Astrocyte (in vitro differentiated cells and primary cell): ENCODE data around the gene TMEM222. TPM values are rescaled to one million over a fixed set of nuclear protein-coding genes. Genes with fewer than 3 reads are reported as not detected.

Source experiments
- DNase-seq: peaks from one replicate; pipeline ENCODE4 v3.0.0-alpha.2; 2010; ENCODE audit warnings: low read depth
- FAIRE-seq: peaks from 2 replicates; lab custom pipeline; 2011; peaks lifted over from hg19 to GRCh38; lab: Jason Lieb, UNC
- H2AFZ ChIP-seq: 2 replicates; pipeline ENCODE4 v1.6.0; 2012; ENCODE audit warnings: low read depth, low read length, inconsistent platforms
- H3K27ac ChIP-seq: 2 replicates; pipeline ENCODE4 v1.5.1; 2011; ENCODE audit warnings: low read depth, low read length, inconsistent platforms
- H3K27me3 ChIP-seq: 2 replicates; pipeline ENCODE4 v1.6.0; 2011; ENCODE audit warnings: low read length, inconsistent platforms; ENCODE audit not compliant: insufficient read depth
- H3K36me3 ChIP-seq: 2 replicates; pipeline ENCODE4 v1.5.1; 2011; ENCODE audit warnings: low read length, inconsistent platforms; ENCODE audit not compliant: insufficient read depth
- H3K4me1 ChIP-seq: 2 replicates; pipeline ENCODE4 v1.5.1; 2011; ENCODE audit warnings: low read length, inconsistent platforms; ENCODE audit not compliant: insufficient read depth
- H3K4me2 ChIP-seq: 2 replicates; pipeline ENCODE4 v1.6.0; 2012; ENCODE audit warnings: low read length, inconsistent platforms
- H3K4me3 ChIP-seq: 2 replicates; pipeline ENCODE4 v1.5.1; 2011; ENCODE audit warnings: low read depth, mild to moderate bottlenecking, low read length, inconsistent platforms; ENCODE audit not compliant: insufficient read depth
- H3K79me2 ChIP-seq: 2 replicates; pipeline ENCODE4 v1.6.0; 2012; ENCODE audit warnings: mild to moderate bottlenecking, low read length, inconsistent platforms; ENCODE audit not compliant: insufficient read depth
- H3K9ac ChIP-seq: 2 replicates; pipeline ENCODE4 v1.6.0; 2012; ENCODE audit warnings: mild to moderate bottlenecking, low read length, inconsistent platforms
- H3K9me3 ChIP-seq: 2 replicates; pipeline ENCODE4 v1.5.1; 2012; ENCODE audit warnings: low read depth, mild to moderate bottlenecking, low read length, inconsistent platforms; ENCODE audit not compliant: insufficient read depth
- H4K20me1 ChIP-seq: 2 replicates; pipeline ENCODE4 v1.6.0; 2012; ENCODE audit warnings: low read length, inconsistent platforms; ENCODE audit not compliant: insufficient read depth
- H3K27ac Mint-ChIP-seq: one replicate; pipeline ENCODE4 v1.8.0; 2021; ENCODE audit warnings: mild to moderate bottlenecking, mixed read lengths; ENCODE audit not compliant: unreplicated experiment
- H3K27me3 Mint-ChIP-seq: one replicate; pipeline ENCODE4 v1.8.0; 2021; ENCODE audit warnings: low read depth, mixed read lengths; ENCODE audit not compliant: unreplicated experiment
- H3K36me3 Mint-ChIP-seq: one replicate; pipeline ENCODE4 v1.8.0; 2021; ENCODE audit warnings: low read depth, mixed read lengths; ENCODE audit not compliant: unreplicated experiment
- H3K4me1 Mint-ChIP-seq: one replicate; pipeline ENCODE4 v1.8.0; 2021; ENCODE audit warnings: low read depth, mixed read lengths; ENCODE audit not compliant: unreplicated experiment
- H3K4me3 Mint-ChIP-seq: one replicate; pipeline ENCODE4 v1.8.0; 2021; ENCODE audit warnings: mild to moderate bottlenecking, moderate library complexity, mixed read lengths; ENCODE audit not compliant: unreplicated experiment
- H3K9me3 Mint-ChIP-seq: one replicate; pipeline ENCODE4 v1.8.0; 2021; ENCODE audit warnings: mild to moderate bottlenecking, mixed read lengths; ENCODE audit not compliant: unreplicated experiment
- EZH2 ChIP-seq: IDR thresholded peaks from 2 replicates; pipeline ENCODE4 v1.6.1; 2012; ENCODE audit warnings: mild to moderate bottlenecking, low read length, inconsistent platforms; ENCODE audit not compliant: insufficient read depth
- total RNA-seq: library from RNA; stranded (reverse); gene quantifications from 2 replicates; pipeline ENCODE4 v1.2.1, GENCODE V29; 2021
- TF ChIP-seq, protein P1 (sequence below): IDR thresholded peaks from 2 replicates; pipeline ENCODE4 v1.5.1; 2011; ENCODE audit warnings: low read depth, mild to moderate bottlenecking, inconsistent platforms, low read length, moderate library complexity; ENCODE audit not compliant: insufficient read depth

TMEM222 gene
- total RNA-seq, 1 donor from 2014 or later = 46.0 TPM

DNA sequence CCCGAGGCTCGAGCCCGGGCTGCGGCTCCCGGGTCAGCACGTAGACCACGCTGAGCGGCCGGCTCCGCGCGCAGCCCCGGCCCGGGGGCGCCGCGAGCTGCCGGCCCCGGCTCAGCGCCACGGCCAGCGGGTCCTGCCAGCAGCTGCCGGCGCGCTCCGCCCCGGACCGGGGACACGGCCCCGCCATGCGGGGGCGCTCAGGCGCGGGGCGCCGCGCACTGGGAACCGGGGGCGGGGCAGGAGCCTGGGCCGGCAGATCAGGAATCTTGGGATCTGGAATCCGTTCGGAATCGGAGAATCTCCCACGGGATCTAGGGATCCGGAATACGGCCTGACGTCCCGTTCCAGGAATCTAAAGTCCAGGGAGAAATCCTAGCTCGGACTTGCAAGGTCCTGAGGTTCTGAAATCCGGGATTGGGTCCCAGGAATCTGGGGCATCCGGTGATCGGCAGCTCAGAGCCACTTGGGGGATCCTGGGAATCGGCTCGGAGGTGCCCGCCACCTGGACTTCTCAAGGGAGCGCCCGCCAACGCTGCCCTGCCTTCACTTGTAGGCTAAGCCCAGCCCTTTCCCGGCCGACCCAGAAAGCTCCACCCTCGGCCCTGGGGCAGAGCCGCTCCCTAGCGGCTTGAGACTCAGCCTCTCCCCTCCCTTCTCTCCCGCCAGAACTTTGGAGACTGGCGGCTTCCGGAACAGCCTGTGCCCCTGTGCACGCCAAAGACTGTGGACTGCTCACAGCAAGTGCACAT lies 44.6 kb downstream of the TMEM222 start, which contains the start of gene MAP3K6:
TSS of gene MAP3K6 (minus strand) at position 551 of the 749 bp plus-strand sequence. CDS start at position 187, 364 bp downstream.
- H3K4me2 ChIP-seq = peak within 1 kb of the TSS; percentile 98
- H3K9ac ChIP-seq = peak within 1 kb of the TSS; percentile 81
- peaks cover 12% of the 10 kb centered on the region for H3K36me3 Mint-ChIP-seq

DNA sequence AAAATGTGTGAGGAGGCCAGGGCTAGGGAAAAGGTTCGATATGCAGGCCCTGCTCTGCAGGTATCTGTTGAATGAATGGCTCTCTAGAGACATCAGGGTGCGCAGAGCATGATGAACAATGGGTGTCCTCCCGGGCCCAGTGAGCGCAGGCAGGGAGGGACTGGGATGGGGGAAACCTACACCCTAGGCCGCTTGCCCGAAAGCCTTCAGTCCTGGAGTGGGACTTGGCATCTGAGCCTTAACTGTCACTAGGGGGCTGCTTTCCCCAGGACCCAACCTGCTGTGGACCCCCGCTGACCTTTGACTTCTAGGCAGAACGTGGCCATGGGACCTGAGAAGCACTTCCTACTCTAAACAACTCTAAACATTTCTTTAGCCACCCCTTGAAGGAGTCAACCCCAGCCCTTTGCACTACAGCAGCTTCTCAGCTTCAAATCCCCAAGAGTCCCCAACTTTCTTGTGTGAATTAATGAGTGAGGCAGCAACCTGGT lies 45.2 kb downstream of the TMEM222 start:
- Histone ChIP-seq H3K27me3 (no peaks in the 10 kb centered on the region), H3K79me2 (no peaks in the 10 kb centered on the region), H3K9me3 (no peaks in the 10 kb centered on the region), H2AFZ (peak overlapping the region; percentile 95), H3K4me1 (peaks cover 15% of the 10 kb centered on the region), H3K27ac (no peak overlapping the region), H3K36me3 (no peaks in the 10 kb centered on the region), H4K20me1 (no peaks in the 10 kb centered on the region), H3K4me3 (peak overlapping the region; percentile 70), H3K9ac (peak overlapping the region; percentile 81), H3K4me2 (peak overlapping the region; percentile 98)
- TF ChIP-seq, protein P1, sequence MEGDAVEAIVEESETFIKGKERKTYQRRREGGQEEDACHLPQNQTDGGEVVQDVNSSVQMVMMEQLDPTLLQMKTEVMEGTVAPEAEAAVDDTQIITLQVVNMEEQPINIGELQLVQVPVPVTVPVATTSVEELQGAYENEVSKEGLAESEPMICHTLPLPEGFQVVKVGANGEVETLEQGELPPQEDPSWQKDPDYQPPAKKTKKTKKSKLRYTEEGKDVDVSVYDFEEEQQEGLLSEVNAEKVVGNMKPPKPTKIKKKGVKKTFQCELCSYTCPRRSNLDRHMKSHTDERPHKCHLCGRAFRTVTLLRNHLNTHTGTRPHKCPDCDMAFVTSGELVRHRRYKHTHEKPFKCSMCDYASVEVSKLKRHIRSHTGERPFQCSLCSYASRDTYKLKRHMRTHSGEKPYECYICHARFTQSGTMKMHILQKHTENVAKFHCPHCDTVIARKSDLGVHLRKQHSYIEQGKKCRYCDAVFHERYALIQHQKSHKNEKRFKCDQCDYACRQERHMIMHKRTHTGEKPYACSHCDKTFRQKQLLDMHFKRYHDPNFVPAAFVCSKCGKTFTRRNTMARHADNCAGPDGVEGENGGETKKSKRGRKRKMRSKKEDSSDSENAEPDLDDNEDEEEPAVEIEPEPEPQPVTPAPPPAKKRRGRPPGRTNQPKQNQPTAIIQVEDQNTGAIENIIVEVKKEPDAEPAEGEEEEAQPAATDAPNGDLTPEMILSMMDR = no peak
- no peak for TF ChIP-seq EZH2
- Mint-ChIP-seq H3K9me3 (no peaks in the 10 kb centered on the region), H3K27me3 (peaks cover 9% of the 10 kb centered on the region), H3K36me3 (peaks cover 9% of the 10 kb centered on the region), H3K4me1 (peaks cover 2% of the 10 kb centered on the region), H3K27ac (no peak overlapping the region), H3K4me3 (peak overlapping the region; percentile 80)
- no peak for DNase-seq
- no peak for FAIRE-seq

More for the DNA sequence above, 44.6 kb downstream of the TMEM222 start, which contains the start of gene MAP3K6:
- DNase-seq (peak; percentile 56), FAIRE-seq (no peak)
- Mint-ChIP-seq H3K4me1 (peaks cover 2% of the 10 kb centered on the region), H3K4me3 (peak within 1 kb of the TSS; percentile 95), H3K9me3 (no peaks in the 10 kb centered on the region), H3K27me3 (peaks cover 9% of the 10 kb centered on the region), H3K27ac (peak within 1 kb of the TSS; percentile 98)
- H3K27ac ChIP-seq = peak within 1 kb of the TSS; percentile 86
- H3K27me3 ChIP-seq = no peaks in the 10 kb centered on the region
- no peaks in the 10 kb centered on the region for H3K9me3 ChIP-seq
- H3K4me3 ChIP-seq = peak within 1 kb of the TSS; percentile 70
- peaks cover 15% of the 10 kb centered on the region for H3K4me1 ChIP-seq
- no peaks in the 10 kb centered on the region for H3K36me3 ChIP-seq
- H4K20me1 ChIP-seq = no peaks in the 10 kb centered on the region
- peak within 1 kb of the TSS; percentile 95 for H2AFZ ChIP-seq
- no peak for TF ChIP-seq EZH2
- TF ChIP-seq, protein P1 = peak; percentile 28
- H3K79me2 ChIP-seq = no peaks in the 10 kb centered on the region
